H9 (cell line): ENCODE results near the gene FAAH. TPM values are rescaled to one million over a fixed set of nuclear protein-coding genes. Genes with fewer than 3 reads are reported as not detected.

Source experiments
- DNase-seq: peaks from one replicate; pipeline ENCODE4 v3.0.0-alpha.2; 2017
- H2AFZ ChIP-seq: one replicate; pipeline ENCODE4 v1.6.1; 2013; ENCODE audit warnings: mild to moderate bottlenecking, low read length, control low read depth, moderate library complexity
- H2AK5ac ChIP-seq: 2 replicates; pipeline ENCODE4 v1.6.1; 2013; ENCODE audit warnings: low read length, control low read depth, mixed read lengths; ENCODE audit not compliant: insufficient read length
- H2BK120ac ChIP-seq: one replicate; pipeline ENCODE4 v1.6.1; 2013; ENCODE audit warnings: low read depth, mild to moderate bottlenecking, low read length, control low read depth, inconsistent platforms; ENCODE audit not compliant: poor library complexity, severe bottlenecking
- H2BK12ac ChIP-seq: 2 replicates; pipeline ENCODE4 v1.6.1; 2013; ENCODE audit warnings: low read length, control low read depth, mixed read lengths, low read depth; ENCODE audit not compliant: insufficient read length
- H2BK15ac ChIP-seq: 2 replicates; pipeline ENCODE4 v1.6.1; 2013; ENCODE audit warnings: low read depth, low read length, control low read depth
- H2BK20ac ChIP-seq: one replicate; pipeline ENCODE4 v1.6.1; 2013; ENCODE audit warnings: low read depth, mild to moderate bottlenecking, low read length, control low read depth, inconsistent platforms; ENCODE audit not compliant: poor library complexity, severe bottlenecking
- H2BK5ac ChIP-seq: 2 replicates; pipeline ENCODE4 v1.6.1; 2013; ENCODE audit warnings: low read length, control low read depth, mixed read lengths; ENCODE audit not compliant: insufficient read length
- H3K14ac ChIP-seq: 2 replicates; pipeline ENCODE4 v1.6.1; 2013; ENCODE audit warnings: low read length, control low read depth; ENCODE audit not compliant: insufficient read depth
- H3K18ac ChIP-seq: 2 replicates; pipeline ENCODE4 v1.6.1; 2013; ENCODE audit warnings: low read depth, mild to moderate bottlenecking, mixed read lengths, low read length, control low read depth; ENCODE audit not compliant: insufficient read length
- H3K23ac ChIP-seq: 2 replicates; pipeline ENCODE4 v1.6.1; 2013; ENCODE audit warnings: low read length, control low read depth, mixed read lengths, low read depth; ENCODE audit not compliant: insufficient read length
- H3K23me2 ChIP-seq: 2 replicates; pipeline ENCODE4 v1.6.1; 2013; ENCODE audit warnings: low read depth, mild to moderate bottlenecking, mixed read lengths, low read length, control low read depth; ENCODE audit not compliant: insufficient read length, poor library complexity, severe bottlenecking
- H3K27ac ChIP-seq: 2 replicates; pipeline ENCODE4 v1.5.1; 2013; ENCODE audit warnings: low read length, control low read depth, mixed read lengths, low read depth; ENCODE audit not compliant: insufficient read length
- H3K27me3 ChIP-seq: 2 replicates; pipeline ENCODE4 v1.6.1; 2013; ENCODE audit warnings: low read length, control low read depth, inconsistent platforms; ENCODE audit not compliant: insufficient read depth
- H3K4ac ChIP-seq: 2 replicates; pipeline ENCODE4 v1.6.1; 2013; ENCODE audit warnings: low read depth, mild to moderate bottlenecking, control low read depth, inconsistent platforms, low read length, moderate library complexity
- H3K4me1 ChIP-seq: 2 replicates; pipeline ENCODE4 v1.6.1; 2013; ENCODE audit warnings: low read length, control low read depth, inconsistent platforms; ENCODE audit not compliant: insufficient read depth
- H3K4me2 ChIP-seq: 2 replicates; pipeline ENCODE4 v1.6.1; 2013; ENCODE audit warnings: low read length, control low read depth, mixed read lengths; ENCODE audit not compliant: insufficient read length, insufficient read depth
- H3K56ac ChIP-seq: 2 replicates; pipeline ENCODE4 v1.6.1; 2013; ENCODE audit warnings: low read depth, mild to moderate bottlenecking, mixed read lengths, low read length, control low read depth; ENCODE audit not compliant: insufficient read length
- H3K79me1 ChIP-seq: 2 replicates; pipeline ENCODE4 v1.6.1; 2013; ENCODE audit warnings: low read depth, mild to moderate bottlenecking, moderate library complexity, low read length, control low read depth, inconsistent platforms; ENCODE audit not compliant: insufficient read depth, poor library complexity, severe bottlenecking
- H3K79me2 ChIP-seq: 2 replicates; pipeline ENCODE4 v1.6.1; 2013; ENCODE audit warnings: low read length, control low read depth, inconsistent platforms; ENCODE audit not compliant: insufficient read depth
- H3K9ac ChIP-seq: 2 replicates; pipeline ENCODE4 v1.6.1; 2013; ENCODE audit warnings: low read length, control low read depth, mixed read lengths; ENCODE audit not compliant: insufficient read length; ENCODE audit errors: extremely low read depth
- H3K9me3 ChIP-seq: one replicate; pipeline ENCODE4 v1.6.1; 2013; ENCODE audit warnings: low read depth, low read length, inconsistent platforms; ENCODE audit not compliant: control insufficient read depth
- H3T11ph ChIP-seq: one replicate; pipeline ENCODE4 v1.6.1; 2013; ENCODE audit warnings: mild to moderate bottlenecking, low read length, control low read depth, inconsistent platforms
- H4K20me1 ChIP-seq: one replicate; pipeline ENCODE4 v1.6.1; 2013; ENCODE audit not compliant: control insufficient read depth, insufficient read length, insufficient read depth
- H4K5ac ChIP-seq: 2 replicates; pipeline ENCODE4 v1.6.1; 2013; ENCODE audit warnings: low read depth, mild to moderate bottlenecking, mixed read lengths, low read length, control low read depth; ENCODE audit not compliant: insufficient read length
- H4K8ac ChIP-seq: replicated peaks from 2 replicates; pipeline ENCODE4 v1.6.1; 2013; ENCODE audit warnings: low read length, control low read depth, mixed read lengths, low read depth; ENCODE audit not compliant: insufficient read length
- H4K91ac ChIP-seq: 2 replicates; pipeline ENCODE4 v1.6.1; 2013; ENCODE audit warnings: low read depth, mild to moderate bottlenecking, moderate library complexity, mixed read lengths, low read length, control low read depth; ENCODE audit not compliant: insufficient read length
- H3K27ac Mint-ChIP-seq, 3 experiments: 2 replicates in 2 of 3; 3 replicates in 1 of 3; pipeline ENCODE4 v1.8.0; 2020 to 2021; ENCODE audit warnings: mixed read lengths in 3 of 3, mild to moderate bottlenecking in 1 of 3, moderate library complexity in 1 of 3
- H3K27me3 Mint-ChIP-seq: 2 replicates; pipeline ENCODE4 v1.8.0; 2021; ENCODE audit warnings: low read depth, mild to moderate bottlenecking, moderate library complexity, mixed read lengths
- H3K36me3 Mint-ChIP-seq, 3 experiments: 2 replicates in 2 of 3; 3 replicates in 1 of 3; pipeline ENCODE4 v1.8.0; 2020 to 2021; ENCODE audit warnings: low read depth in 3 of 3, mixed read lengths in 3 of 3; ENCODE audit not compliant: insufficient read depth in 1 of 3
- H3K4me1 Mint-ChIP-seq, 2 experiments: 2 replicates each; pipeline ENCODE4 v1.8.0; 2020; ENCODE audit warnings: mixed read lengths in 2 of 2
- H3K4me3 Mint-ChIP-seq, 2 experiments: 2 replicates in 1 of 2; 3 replicates in 1 of 2; pipeline ENCODE4 v1.8.0; 2020 to 2021; ENCODE audit warnings: mild to moderate bottlenecking in 2 of 2, mixed read lengths in 2 of 2, moderate library complexity in 1 of 2
- H3K9me3 Mint-ChIP-seq, 2 experiments: 2 replicates in 1 of 2; 3 replicates in 1 of 2; pipeline ENCODE4 v1.8.0; 2020; ENCODE audit warnings: mild to moderate bottlenecking in 2 of 2, mixed read lengths in 2 of 2, moderate library complexity in 1 of 2
- WGBS: extraction: QIAGEN DNeasy Blood & Tissue Kit; methylation state at CpG from one replicate; pipeline ENCODE4 v1.1.7; 2013; ENCODE audit warnings: missing lambda C conversion rate, low lambda C conversion rate, mixed read lengths; ENCODE audit not compliant: insufficient read length; ENCODE audit errors: extremely low coverage; 5-methylcytosine and 5-hydroxymethylcytosine counted together
- total RNA-seq: library from RNA; stranded (reverse); gene quantifications from 2 replicates; pipeline ENCODE4 v1.2.1, GENCODE V29; 2021
- TF ChIP-seq, protein P1 (sequence below): fragments of 200-600 bp; sonication (generic); conservative IDR thresholded peaks from 3 replicates; pipeline ENCODE4 v1.8.0; 2021; ENCODE audit warnings: antibody characterized with exemption, mild to moderate bottlenecking

FAAH gene
- total RNA-seq, 1 experiment from 2014 or later: 18.9 TPM

DNA sequence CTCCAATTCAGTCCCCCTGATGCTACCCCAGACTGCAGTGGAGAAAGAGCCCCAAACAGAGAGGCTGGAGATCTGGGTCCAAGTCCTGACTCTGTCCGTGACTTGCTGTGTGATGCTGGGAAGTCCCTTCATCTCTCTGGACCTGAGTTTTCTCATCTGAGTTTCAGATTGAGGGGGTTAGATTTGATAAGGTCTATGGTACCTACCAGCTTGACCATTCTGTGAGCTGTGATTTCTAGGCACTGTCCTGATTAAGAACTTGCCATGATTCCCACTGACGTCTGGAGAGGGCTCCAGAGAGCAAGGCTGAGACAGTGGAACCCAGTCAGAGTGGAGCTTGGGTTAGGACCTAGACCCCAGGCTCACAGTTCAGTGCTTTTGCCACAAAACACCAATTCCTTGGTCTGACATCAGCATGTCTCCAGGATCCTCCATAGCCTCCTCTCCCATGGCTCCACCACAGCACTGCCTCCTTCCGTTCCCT lies 51.7 kb downstream of the FAAH start:
- Histone ChIP-seq H2BK120ac (no peak overlapping the region), H2AFZ (no peak overlapping the region), H4K5ac (no peak overlapping the region), H3K56ac (no peak overlapping the region), H2BK5ac (no peak overlapping the region), H3K27ac (no peak overlapping the region), H3K9me3 (no peaks in the 10 kb centered on the region), H3K79me2 (no peaks in the 10 kb centered on the region), H4K91ac (no peak overlapping the region), H2AK5ac (no peak overlapping the region), H2BK15ac (no peak overlapping the region), H3T11ph (no peak overlapping the region), H3K4me2 (no peak overlapping the region), H3K23ac (no peak overlapping the region), H3K9ac (no peak overlapping the region), H2BK20ac (no peak overlapping the region), H3K79me1 (no peaks in the 10 kb centered on the region), H4K20me1 (no peaks in the 10 kb centered on the region), H3K18ac (no peak overlapping the region), H3K14ac (no peak overlapping the region), H4K8ac (no peak overlapping the region), H3K27me3 (peaks cover 35% of the 10 kb centered on the region), H3K4ac (no peak overlapping the region), H2BK12ac (no peak overlapping the region), H3K4me1 (peaks cover 14% of the 10 kb centered on the region; the same call in 1 of the 2 replicates), H3K23me2 (peaks cover 12% of the 10 kb centered on the region)
- H3K27ac Mint-ChIP-seq: no peak overlapping the region; a peak in 1 of 7 replicates
- H3K36me3 Mint-ChIP-seq: no peaks in the 10 kb centered on the region
- peaks cover 36 to 47% of the 10 kb centered on the region in 2 experiments for H3K4me1 Mint-ChIP-seq
- DNase-seq: no peak
- no peak overlapping the region for H3K4me3 Mint-ChIP-seq
- TF ChIP-seq, protein P1, sequence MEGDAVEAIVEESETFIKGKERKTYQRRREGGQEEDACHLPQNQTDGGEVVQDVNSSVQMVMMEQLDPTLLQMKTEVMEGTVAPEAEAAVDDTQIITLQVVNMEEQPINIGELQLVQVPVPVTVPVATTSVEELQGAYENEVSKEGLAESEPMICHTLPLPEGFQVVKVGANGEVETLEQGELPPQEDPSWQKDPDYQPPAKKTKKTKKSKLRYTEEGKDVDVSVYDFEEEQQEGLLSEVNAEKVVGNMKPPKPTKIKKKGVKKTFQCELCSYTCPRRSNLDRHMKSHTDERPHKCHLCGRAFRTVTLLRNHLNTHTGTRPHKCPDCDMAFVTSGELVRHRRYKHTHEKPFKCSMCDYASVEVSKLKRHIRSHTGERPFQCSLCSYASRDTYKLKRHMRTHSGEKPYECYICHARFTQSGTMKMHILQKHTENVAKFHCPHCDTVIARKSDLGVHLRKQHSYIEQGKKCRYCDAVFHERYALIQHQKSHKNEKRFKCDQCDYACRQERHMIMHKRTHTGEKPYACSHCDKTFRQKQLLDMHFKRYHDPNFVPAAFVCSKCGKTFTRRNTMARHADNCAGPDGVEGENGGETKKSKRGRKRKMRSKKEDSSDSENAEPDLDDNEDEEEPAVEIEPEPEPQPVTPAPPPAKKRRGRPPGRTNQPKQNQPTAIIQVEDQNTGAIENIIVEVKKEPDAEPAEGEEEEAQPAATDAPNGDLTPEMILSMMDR: 0 out of 3 replicates have a peak, but pooled peaks have one; percentile 27
- peaks cover 77% of the 10 kb centered on the region for H3K27me3 Mint-ChIP-seq
- no peaks in the 10 kb centered on the region; a peak in 2 of 5 replicates for H3K9me3 Mint-ChIP-seq
- WGBS: no CpG with 5 or more reads among the region's 3 CpGs
